Parathyroid adenoma (tissue), 2 donors: ENCODE results near the gene GPR155.

Experiments
- H2AFZ ChIP-seq: fragments of 300-600 bp; sonication (generic); one replicate; pipeline ENCODE4 v1.7.0; 2017; ENCODE audit warnings: antibody characterized with exemption, mild to moderate bottlenecking
- H3K27ac ChIP-seq: fragments of 300-600 bp; sonication (generic); one replicate; pipeline ENCODE4 v1.7.0; 2017
- H3K27me3 ChIP-seq: fragments of 300-600 bp; sonication (generic); one replicate; pipeline ENCODE4 v1.7.0; 2017; ENCODE audit warnings: low read length; ENCODE audit not compliant: control insufficient read depth, insufficient read depth
- H3K36me3 ChIP-seq: fragments of 300-600 bp; sonication (generic); one replicate; pipeline ENCODE4 v1.7.0; 2017; ENCODE audit warnings: low read length; ENCODE audit not compliant: control insufficient read depth, insufficient read depth
- H3K4me1 ChIP-seq: fragments of 300-600 bp; sonication (generic); one replicate; pipeline ENCODE4 v1.7.0; 2017; ENCODE audit warnings: control low read depth
- H3K4me2 ChIP-seq: fragments of 300-600 bp; sonication (generic); one replicate; pipeline ENCODE4 v1.7.0; 2017; ENCODE audit warnings: low read length
- H3K4me3 ChIP-seq: fragments of 300-600 bp; sonication (generic); one replicate; pipeline ENCODE4 v1.7.0; 2017; ENCODE audit warnings: low read depth, low read length
- H3K79me2 ChIP-seq: fragments of 300-600 bp; sonication (generic); one replicate; pipeline ENCODE4 v1.7.0; 2017; ENCODE audit warnings: control low read depth
- H3K9ac ChIP-seq: fragments of 300-600 bp; sonication (generic); one replicate; pipeline ENCODE4 v1.7.0; 2017; ENCODE audit warnings: mild to moderate bottlenecking
- H3K9me3 ChIP-seq: fragments of 300-600 bp; sonication (generic); one replicate; pipeline ENCODE4 v1.7.0; 2017; ENCODE audit warnings: low read length; ENCODE audit not compliant: control insufficient read depth
- CTCF ChIP-seq: fragments of 300-600 bp; sonication (generic); IDR thresholded peaks from one replicate; pipeline ENCODE4 v1.7.0; 2017; ENCODE audit warnings: antibody characterized with exemption, mild to moderate bottlenecking
- donor health status: primary hyperparathyroidism.

GPR155 gene

GRCh38 chr2:174477759-174478158 is 9.1 kb downstream of the GPR155 start:
- Histone ChIP-seq H3K9ac (no peak overlapping the region), H3K36me3 (no peaks in the 10 kb centered on the region), H3K27me3 (no peaks in the 10 kb centered on the region), H3K4me3 (no peak overlapping the region), H3K27ac (no peak overlapping the region), H3K9me3 (no peaks in the 10 kb centered on the region), H3K79me2 (no peaks in the 10 kb centered on the region), H2AFZ (no peak overlapping the region), H3K4me1 (no peaks in the 10 kb centered on the region), H3K4me2 (no peak overlapping the region)
- no peak for TF ChIP-seq CTCF

- Histone ChIP-seq H3K4me3 (no peak overlapping the region), H3K27ac (no peak overlapping the region), H3K27me3 (no peaks in the 10 kb centered on the region), H3K9ac (no peak overlapping the region), H3K4me2 (no peak overlapping the region), H2AFZ (no peak overlapping the region), H3K9me3 (no peaks in the 10 kb centered on the region), H3K4me1 (no peaks in the 10 kb centered on the region), H3K36me3 (no peaks in the 10 kb centered on the region), H3K79me2 (no peaks in the 10 kb centered on the region)
- no peak for TF ChIP-seq CTCF
These were observed 13.0 kb downstream of the GPR155 start for GRCh38 chr2:174473796-174474195.

- H3K27ac ChIP-seq = no peak overlapping the region
- no peaks in the 10 kb centered on the region for H3K36me3 ChIP-seq
- no peak overlapping the region for H2AFZ ChIP-seq
- no peaks in the 10 kb centered on the region for H3K27me3 ChIP-seq
- no peak for TF ChIP-seq CTCF
- no peak overlapping the region for H3K9ac ChIP-seq
- H3K4me3 ChIP-seq = no peak overlapping the region
- no peaks in the 10 kb centered on the region for H3K4me1 ChIP-seq
- H3K9me3 ChIP-seq = no peaks in the 10 kb centered on the region
- H3K4me2 ChIP-seq = no peak overlapping the region
- no peaks in the 10 kb centered on the region for H3K79me2 ChIP-seq
These were observed 21.5 kb downstream of the GPR155 start for GRCh38 chr2:174465327-174465726.

GRCh38 chr2:174461221-174461620 is 25.6 kb downstream of the GPR155 start:
- no peak overlapping the region for H3K9ac ChIP-seq
- no peaks in the 10 kb centered on the region for H3K36me3 ChIP-seq
- H3K79me2 ChIP-seq = no peaks in the 10 kb centered on the region
- H2AFZ ChIP-seq = no peak overlapping the region
- H3K4me3 ChIP-seq = no peak overlapping the region
- no peaks in the 10 kb centered on the region for H3K27me3 ChIP-seq
- H3K9me3 ChIP-seq = no peaks in the 10 kb centered on the region
- no peaks in the 10 kb centered on the region for H3K4me1 ChIP-seq
- H3K4me2 ChIP-seq = no peak overlapping the region
- H3K27ac ChIP-seq = no peak overlapping the region
- TF ChIP-seq CTCF = no peak

GRCh38 chr2:174454566-174454965 is 32.3 kb downstream of the GPR155 start:
- no peak overlapping the region for H3K27ac ChIP-seq
- H3K79me2 ChIP-seq = no peaks in the 10 kb centered on the region
- no peak overlapping the region for H2AFZ ChIP-seq
- H3K27me3 ChIP-seq = no peaks in the 10 kb centered on the region
- H3K4me3 ChIP-seq = no peak overlapping the region
- H3K4me1 ChIP-seq = no peaks in the 10 kb centered on the region
- no peaks in the 10 kb centered on the region for H3K36me3 ChIP-seq
- no peak for TF ChIP-seq CTCF
- H3K4me2 ChIP-seq = no peak overlapping the region
- no peaks in the 10 kb centered on the region for H3K9me3 ChIP-seq
- H3K9ac ChIP-seq = no peak overlapping the region
